OCI-LY1 (cell line): ENCODE measurements around the gene POU6F2.

Experiments
- EZH2 ChIP-seq: fragments of 200-600 bp; sonication (generic), shearing (Covaris generic); IDR thresholded peaks from 2 replicates; pipeline ENCODE4 v1.8.0; 2017; ENCODE audit warnings: borderline replicate concordance, mixed run types, mild to moderate bottlenecking, antibody characterized with exemption, low read length, moderate library complexity, mixed read lengths
- TF ChIP-seq, protein P1 (sequence below): fragments of 200-600 bp; sonication (generic), shearing (Covaris generic); IDR thresholded peaks from 2 replicates; pipeline ENCODE4 v1.5.1; 2017; ENCODE audit warnings: mild to moderate bottlenecking, antibody characterized with exemption, low read length, moderate library complexity, mixed read lengths

DNA sequence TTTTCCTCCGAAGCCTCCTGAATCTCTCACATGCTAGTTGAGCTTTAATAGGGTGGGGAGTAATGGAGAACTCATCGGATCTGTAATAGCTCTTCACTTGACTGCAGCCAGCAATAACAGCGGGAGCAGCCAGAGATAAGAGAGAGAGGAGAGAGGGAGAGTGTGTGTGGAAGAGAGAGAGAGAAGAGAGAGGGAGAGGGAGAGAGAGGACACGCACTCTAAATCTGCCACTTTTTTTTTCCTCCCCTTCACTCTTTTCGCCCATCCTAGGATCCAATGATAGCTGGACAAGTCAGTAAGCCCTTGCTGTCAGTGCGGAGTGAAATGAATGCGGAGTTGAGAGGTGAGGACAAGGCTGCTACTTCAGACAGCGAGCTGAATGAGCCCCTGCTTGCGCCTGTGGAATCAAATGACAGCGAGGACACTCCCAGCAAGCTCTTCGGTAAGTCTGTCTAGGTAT is 107.9 kb downstream of the POU6F2 start:
- TF ChIP-seq, protein P1, sequence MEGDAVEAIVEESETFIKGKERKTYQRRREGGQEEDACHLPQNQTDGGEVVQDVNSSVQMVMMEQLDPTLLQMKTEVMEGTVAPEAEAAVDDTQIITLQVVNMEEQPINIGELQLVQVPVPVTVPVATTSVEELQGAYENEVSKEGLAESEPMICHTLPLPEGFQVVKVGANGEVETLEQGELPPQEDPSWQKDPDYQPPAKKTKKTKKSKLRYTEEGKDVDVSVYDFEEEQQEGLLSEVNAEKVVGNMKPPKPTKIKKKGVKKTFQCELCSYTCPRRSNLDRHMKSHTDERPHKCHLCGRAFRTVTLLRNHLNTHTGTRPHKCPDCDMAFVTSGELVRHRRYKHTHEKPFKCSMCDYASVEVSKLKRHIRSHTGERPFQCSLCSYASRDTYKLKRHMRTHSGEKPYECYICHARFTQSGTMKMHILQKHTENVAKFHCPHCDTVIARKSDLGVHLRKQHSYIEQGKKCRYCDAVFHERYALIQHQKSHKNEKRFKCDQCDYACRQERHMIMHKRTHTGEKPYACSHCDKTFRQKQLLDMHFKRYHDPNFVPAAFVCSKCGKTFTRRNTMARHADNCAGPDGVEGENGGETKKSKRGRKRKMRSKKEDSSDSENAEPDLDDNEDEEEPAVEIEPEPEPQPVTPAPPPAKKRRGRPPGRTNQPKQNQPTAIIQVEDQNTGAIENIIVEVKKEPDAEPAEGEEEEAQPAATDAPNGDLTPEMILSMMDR = no peak
- TF ChIP-seq EZH2 = no peak
